LNCAP (cell line): Measurements from ENCODE around the gene BHLHE40.

Source experiments
- CTCF ChIP-seq: fragments of 450-650 bp; IDR thresholded peaks from 2 replicates; pipeline ENCODE4 v1.5.1; 2017; ENCODE audit warnings: mild to moderate bottlenecking

BHLHE40 gene

GRCh38 chr3:4983739-4984510 is 4.7 kb downstream of the BHLHE40 start:
- no peak for TF ChIP-seq CTCF

GRCh38 chr3:4984511-4984864 is 5.3 kb downstream of the BHLHE40 start:
- TF ChIP-seq CTCF: no peak

GRCh38 chr3:4985330-4986174 is 6.3 kb downstream of the BHLHE40 start:
- TF ChIP-seq CTCF: no peak

GRCh38 chr3:4986175-4986781 is 7.0 kb downstream of the BHLHE40 start:
- no peak for TF ChIP-seq CTCF

GRCh38 chr3:4986782-4987537 is 7.7 kb downstream of the BHLHE40 start:
- TF ChIP-seq CTCF: no peak

- TF ChIP-seq CTCF: no peak
Observed at GRCh38 chr3:4987538-4988296, 8.5 kb downstream of the BHLHE40 start.
